HEK293 (cell line): ENCODE results near the gene NPVF.

ENCODE experiments used
- SCRT1 ChIP-seq: fragments of 450-650 bp; formaldehyde crosslinking; IDR thresholded peaks from 2 replicates; pipeline ENCODE4 v1.5.1; 2016; ENCODE audit warnings: missing biosample characterization, missing genetic modification characterization, borderline replicate concordance
- ZNF16 ChIP-seq: fragments of 450-650 bp; formaldehyde crosslinking; IDR thresholded peaks from 2 replicates; pipeline ENCODE4 v1.5.1; 2016; ENCODE audit warnings: low read depth, missing biosample characterization, missing genetic modification characterization
- ZNF24 ChIP-seq: fragments of 450-650 bp; formaldehyde crosslinking; IDR thresholded peaks from 2 replicates; pipeline ENCODE4 v1.5.1; 2016; ENCODE audit warnings: missing biosample characterization, missing genetic modification characterization
- ZNF596 ChIP-seq: fragments of 450-650 bp; IDR thresholded peaks from 2 replicates; pipeline ENCODE4 v1.5.0; 2018; ENCODE audit warnings: missing biosample characterization, mild to moderate bottlenecking, missing genetic modification characterization, moderate library complexity
- ZNF600 ChIP-seq: fragments of 450-650 bp; formaldehyde crosslinking; IDR thresholded peaks from 2 replicates; pipeline ENCODE4 v1.5.1; 2016; ENCODE audit warnings: missing biosample characterization, missing genetic modification characterization
- ZNF629 ChIP-seq: fragments of 450-650 bp; formaldehyde crosslinking; IDR thresholded peaks from 2 replicates; pipeline ENCODE4 v1.5.1; 2017; ENCODE audit warnings: missing biosample characterization, missing genetic modification characterization
- ZNF747 ChIP-seq: fragments of 450-650 bp; formaldehyde crosslinking; IDR thresholded peaks from 2 replicates; pipeline ENCODE4 v1.5.1; 2016; ENCODE audit warnings: missing biosample characterization, missing genetic modification characterization
- ZNF777 ChIP-seq: fragments of 450-650 bp; formaldehyde crosslinking; IDR thresholded peaks from 2 replicates; pipeline ENCODE4 v1.5.1; 2017; ENCODE audit warnings: missing biosample characterization, missing genetic modification characterization, borderline replicate concordance
- TF ChIP-seq, protein P1 (sequence below): fragments of 450-650 bp; formaldehyde crosslinking; IDR thresholded peaks from 2 replicates; pipeline ENCODE4 v1.5.1; 2016; ENCODE audit warnings: missing biosample characterization, missing genetic modification characterization
- TF ChIP-seq, protein P2 (sequence below): fragments of 450-650 bp; formaldehyde crosslinking; IDR thresholded peaks from 2 replicates; pipeline ENCODE4 v1.5.1; 2016; ENCODE audit warnings: missing biosample characterization, missing genetic modification characterization, low read depth

DNA sequence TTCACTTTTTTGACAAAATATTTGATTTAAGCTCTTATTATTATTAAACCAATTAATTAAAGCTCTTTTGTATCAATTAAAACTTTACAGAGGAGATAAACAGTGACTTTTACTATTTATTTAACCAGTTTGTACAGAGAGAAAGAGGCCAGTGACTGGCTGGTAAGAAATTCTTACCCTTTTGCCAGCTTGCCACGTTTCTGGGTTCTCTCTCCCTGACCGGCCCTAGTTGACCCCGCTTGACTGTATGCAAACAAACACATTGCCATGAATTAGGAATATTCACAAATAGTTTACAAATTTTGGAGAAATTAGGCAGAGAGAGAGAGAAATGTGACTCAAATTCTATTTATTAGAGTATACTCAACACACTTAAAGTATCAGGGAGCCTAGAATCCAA lies 36.2 kb downstream of the NPVF start:
- TF ChIP-seq SCRT1 (tag by site-specific recombination): no peak
- TF ChIP-seq ZNF629 (tag by site-specific recombination): no peak
- TF ChIP-seq, protein P1, sequence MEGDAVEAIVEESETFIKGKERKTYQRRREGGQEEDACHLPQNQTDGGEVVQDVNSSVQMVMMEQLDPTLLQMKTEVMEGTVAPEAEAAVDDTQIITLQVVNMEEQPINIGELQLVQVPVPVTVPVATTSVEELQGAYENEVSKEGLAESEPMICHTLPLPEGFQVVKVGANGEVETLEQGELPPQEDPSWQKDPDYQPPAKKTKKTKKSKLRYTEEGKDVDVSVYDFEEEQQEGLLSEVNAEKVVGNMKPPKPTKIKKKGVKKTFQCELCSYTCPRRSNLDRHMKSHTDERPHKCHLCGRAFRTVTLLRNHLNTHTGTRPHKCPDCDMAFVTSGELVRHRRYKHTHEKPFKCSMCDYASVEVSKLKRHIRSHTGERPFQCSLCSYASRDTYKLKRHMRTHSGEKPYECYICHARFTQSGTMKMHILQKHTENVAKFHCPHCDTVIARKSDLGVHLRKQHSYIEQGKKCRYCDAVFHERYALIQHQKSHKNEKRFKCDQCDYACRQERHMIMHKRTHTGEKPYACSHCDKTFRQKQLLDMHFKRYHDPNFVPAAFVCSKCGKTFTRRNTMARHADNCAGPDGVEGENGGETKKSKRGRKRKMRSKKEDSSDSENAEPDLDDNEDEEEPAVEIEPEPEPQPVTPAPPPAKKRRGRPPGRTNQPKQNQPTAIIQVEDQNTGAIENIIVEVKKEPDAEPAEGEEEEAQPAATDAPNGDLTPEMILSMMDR (tag by site-specific recombination): no peak
- TF ChIP-seq ZNF16: no peak
- TF ChIP-seq ZNF24 (tag by site-specific recombination): no peak
- TF ChIP-seq ZNF596 (tag by site-specific recombination): no peak
- TF ChIP-seq ZNF600 (tag by site-specific recombination): no peak
- no peak for TF ChIP-seq ZNF747 (tag by site-specific recombination)
- TF ChIP-seq, protein P2, sequence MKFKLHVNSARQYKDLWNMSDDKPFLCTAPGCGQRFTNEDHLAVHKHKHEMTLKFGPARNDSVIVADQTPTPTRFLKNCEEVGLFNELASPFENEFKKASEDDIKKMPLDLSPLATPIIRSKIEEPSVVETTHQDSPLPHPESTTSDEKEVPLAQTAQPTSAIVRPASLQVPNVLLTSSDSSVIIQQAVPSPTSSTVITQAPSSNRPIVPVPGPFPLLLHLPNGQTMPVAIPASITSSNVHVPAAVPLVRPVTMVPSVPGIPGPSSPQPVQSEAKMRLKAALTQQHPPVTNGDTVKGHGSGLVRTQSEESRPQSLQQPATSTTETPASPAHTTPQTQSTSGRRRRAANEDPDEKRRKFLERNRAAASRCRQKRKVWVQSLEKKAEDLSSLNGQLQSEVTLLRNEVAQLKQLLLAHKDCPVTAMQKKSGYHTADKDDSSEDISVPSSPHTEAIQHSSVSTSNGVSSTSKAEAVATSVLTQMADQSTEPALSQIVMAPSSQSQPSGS: no peak
- TF ChIP-seq ZNF777 (tag by site-specific recombination): no peak
